Glomerular endothelial cell (primary cell): ENCODE results near the gene IGHMBP2. TPM values are rescaled to one million over a fixed set of nuclear protein-coding genes. Genes with fewer than 3 reads are reported as not detected.
"Not testable (repeated sequence)": the region's sequence is repeated elsewhere in the genome, so short reads cannot be mapped to it uniquely, and the experiment has no call there.

Experiments used
- DNase-seq: peaks from one replicate; pipeline ENCODE4 v3.0.0-alpha.2; 2011; ENCODE audit warnings: low read depth, low spot score; ENCODE audit errors: extremely low read depth
- total RNA-seq: library from RNA; depleted of rRNA; stranded (reverse); fragments of >200 nt; gene quantifications from 2 replicates; pipeline ENCODE4 v1.2.3, GENCODE V29; 2015

The IGHMBP2 gene
- total RNA-seq, 1 donor from 2014 or later = 17.7 TPM

- no peak for DNase-seq
Measured at GRCh38 chr11:68959465-68960293, 56.0 kb downstream of the IGHMBP2 start.

- no peak for DNase-seq
Measured at GRCh38 chr11:68960294-68961071, 56.8 kb downstream of the IGHMBP2 start.

- DNase-seq = no peak
Measured at GRCh38 chr11:68961245-68961644, 57.6 kb downstream of the IGHMBP2 start.

- DNase-seq = no peak
Measured at GRCh38 chr11:68962527-68963250, 59.0 kb downstream of the IGHMBP2 start.

GRCh38 chr11:68963779-68964178 is 60.1 kb downstream of the IGHMBP2 start:
- no peak for DNase-seq

- DNase-seq = no peak
Measured at GRCh38 chr11:68965901-68966853, 62.5 kb downstream of the IGHMBP2 start.

- DNase-seq = no peak
Measured at GRCh38 chr11:68966894-68967780, 63.4 kb downstream of the IGHMBP2 start.

- DNase-seq = no peak
Measured at GRCh38 chr11:68968306-68969250, 64.9 kb downstream of the IGHMBP2 start.

- no peak for DNase-seq
Measured at GRCh38 chr11:68969386-68969785, 65.7 kb downstream of the IGHMBP2 start.

GRCh38 chr11:68970921-68971636 is 67.4 kb downstream of the IGHMBP2 start:
- no peak for DNase-seq

- DNase-seq = no peak
Measured at GRCh38 chr11:68973219-68973618, 69.5 kb downstream of the IGHMBP2 start.

- DNase-seq = not testable (repeated sequence)
Measured at GRCh38 chr11:68973706-68974105, 70.0 kb downstream of the IGHMBP2 start.

- DNase-seq = no peak
Measured at GRCh38 chr11:68974421-68975194, 70.9 kb downstream of the IGHMBP2 start.

GRCh38 chr11:68976095-68976494 is 72.4 kb downstream of the IGHMBP2 start:
- no peak for DNase-seq

- no peak for DNase-seq
Measured at GRCh38 chr11:68976563-68976962, 72.9 kb downstream of the IGHMBP2 start.

GRCh38 chr11:68977781-68978625 is 74.3 kb downstream of the IGHMBP2 start:
- no peak for DNase-seq
